NCI-H446 treated with DMSO at 0.1 percent for 48 hours (cell line): Measurements from ENCODE around the gene DUT.

Experiments
- DNase-seq: peaks from one replicate; lab custom pipeline; 2025; lab: John Stamatoyannopoulos, UW

Gene DUT

DNA sequence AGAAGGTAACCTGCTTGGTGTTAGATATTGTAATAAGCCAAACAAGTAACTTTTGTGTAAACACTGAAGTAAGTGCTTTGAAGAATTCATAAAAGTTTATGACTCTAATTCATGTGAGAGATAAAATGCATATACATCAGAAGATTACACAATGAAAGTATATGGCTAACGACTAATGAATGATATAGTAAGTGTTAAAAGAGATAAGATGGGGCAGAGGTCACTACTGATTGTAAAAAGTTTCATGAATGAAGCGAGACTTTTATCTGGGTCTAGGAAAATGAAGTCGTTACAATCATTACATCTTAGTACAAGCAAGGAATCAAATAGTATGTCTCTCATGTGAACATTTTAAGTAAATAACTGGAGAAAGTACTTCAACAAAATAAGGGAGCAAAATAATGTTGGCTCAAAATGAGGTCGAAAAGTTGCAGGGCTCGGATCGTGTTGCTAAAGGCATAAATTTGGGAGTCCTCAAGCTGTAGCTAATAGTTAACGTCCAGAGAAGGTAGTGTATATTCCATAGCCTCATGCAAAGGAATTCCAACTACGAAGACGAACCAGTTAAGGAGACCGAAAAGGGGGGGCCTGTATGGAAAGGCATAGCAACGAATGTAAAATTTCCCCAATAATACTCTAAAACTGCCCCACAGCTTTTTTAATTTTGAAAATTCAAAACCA lies 984 bp upstream of the DUT start:
- DNase-seq: no peak

DNA sequence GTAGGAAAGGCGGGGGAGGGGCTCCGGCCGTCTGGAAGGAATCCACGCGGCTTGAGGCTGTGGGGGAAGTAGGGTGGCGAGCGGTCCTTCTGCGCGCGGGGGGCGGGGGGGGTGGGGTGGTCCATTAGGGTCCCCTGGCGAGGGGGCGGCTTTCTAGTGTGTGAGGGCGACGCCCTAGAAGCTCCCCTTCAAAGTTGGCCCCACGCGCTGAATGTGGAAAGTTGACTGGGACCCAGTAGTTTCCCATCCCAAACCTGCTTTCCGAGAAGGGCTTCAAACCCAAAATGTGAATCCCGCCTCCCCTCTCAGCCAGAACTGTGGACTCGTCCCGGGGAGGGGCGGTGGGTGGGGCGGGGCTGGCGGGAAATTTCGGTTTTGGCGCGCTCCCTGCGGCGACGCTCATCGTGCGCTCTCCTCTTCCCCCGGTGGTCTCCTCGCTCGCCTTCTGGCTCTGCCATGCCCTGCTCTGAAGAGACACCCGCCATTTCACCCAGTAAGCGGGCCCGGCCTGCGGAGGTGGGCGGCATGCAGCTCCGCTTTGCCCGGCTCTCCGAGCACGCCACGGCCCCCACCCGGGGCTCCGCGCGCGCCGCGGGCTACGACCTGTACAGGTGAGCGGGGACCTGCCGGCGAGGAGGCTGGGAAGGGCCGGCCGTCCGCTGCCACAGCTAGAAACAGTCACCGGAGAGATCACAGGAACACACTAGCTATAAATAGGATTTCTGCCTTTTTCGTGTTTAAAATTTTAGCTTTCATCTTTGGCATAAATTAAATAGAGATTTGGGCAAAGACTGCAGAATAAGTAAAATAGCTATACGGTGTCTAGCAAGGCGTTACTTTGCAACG lies 790 bp downstream of the DUT start:
- DNase-seq: peak; percentile 56

- DNase-seq: no peak
Measured at GRCh38 chr15:48332642-48333034, 1.4 kb downstream of the DUT start.

DNA sequence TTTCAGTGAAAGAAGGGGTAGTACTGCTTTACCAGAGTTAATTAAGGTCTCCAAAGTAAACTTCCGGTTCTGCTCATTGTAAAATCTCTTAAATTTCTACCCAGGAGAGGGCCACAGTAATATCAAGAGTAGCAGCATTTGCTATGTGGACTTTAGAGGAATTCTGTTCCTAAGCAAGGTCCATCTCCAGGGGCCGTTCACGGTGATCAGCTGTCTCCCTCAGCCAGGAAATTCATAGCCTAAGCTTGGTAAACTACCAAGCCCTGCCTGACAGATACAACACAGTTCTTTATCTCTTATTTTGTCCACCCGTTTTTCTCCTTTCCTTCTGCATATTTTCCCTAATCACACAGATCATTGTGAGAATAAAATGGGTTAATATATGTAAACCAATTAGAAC lies 2.3 kb downstream of the DUT start:
- no peak for DNase-seq

DNA sequence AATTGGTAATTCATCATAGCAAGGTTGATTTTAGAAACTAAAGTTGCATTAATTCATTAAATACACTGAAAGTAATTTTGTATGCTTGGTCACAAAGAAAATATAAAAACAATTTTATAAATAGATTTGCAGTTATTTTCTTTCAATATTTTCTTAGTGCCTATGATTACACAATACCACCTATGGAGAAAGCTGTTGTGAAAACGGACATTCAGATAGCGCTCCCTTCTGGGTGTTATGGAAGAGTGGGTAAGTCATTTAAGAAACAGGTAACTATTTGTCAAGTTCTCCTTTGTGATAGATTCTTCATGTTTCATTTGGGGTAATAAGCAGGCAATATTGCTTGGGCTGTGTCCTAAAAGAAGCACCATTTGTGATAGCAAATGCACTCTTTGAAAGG lies 3.0 kb downstream of the DUT start:
- no peak for DNase-seq

DNA sequence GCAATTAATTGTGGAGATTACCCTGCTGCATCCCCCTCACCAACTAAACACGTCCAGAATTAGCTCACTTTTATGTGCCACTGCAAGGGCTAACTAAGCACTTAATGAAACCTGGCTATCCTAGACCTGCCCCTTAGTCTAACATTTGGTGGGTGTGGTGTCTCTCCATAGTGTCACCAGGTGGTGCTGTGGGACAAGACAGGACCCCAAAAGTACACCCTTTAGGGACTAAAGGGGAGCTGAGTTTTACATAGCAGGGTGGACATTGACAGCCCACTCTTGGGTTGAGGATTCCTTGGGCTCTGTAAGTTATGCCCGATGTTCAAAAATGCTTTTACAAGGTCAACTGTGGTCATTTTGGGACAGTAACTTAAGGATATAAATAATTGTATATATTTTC lies 5.7 kb downstream of the DUT start:
- DNase-seq: no peak

DNA sequence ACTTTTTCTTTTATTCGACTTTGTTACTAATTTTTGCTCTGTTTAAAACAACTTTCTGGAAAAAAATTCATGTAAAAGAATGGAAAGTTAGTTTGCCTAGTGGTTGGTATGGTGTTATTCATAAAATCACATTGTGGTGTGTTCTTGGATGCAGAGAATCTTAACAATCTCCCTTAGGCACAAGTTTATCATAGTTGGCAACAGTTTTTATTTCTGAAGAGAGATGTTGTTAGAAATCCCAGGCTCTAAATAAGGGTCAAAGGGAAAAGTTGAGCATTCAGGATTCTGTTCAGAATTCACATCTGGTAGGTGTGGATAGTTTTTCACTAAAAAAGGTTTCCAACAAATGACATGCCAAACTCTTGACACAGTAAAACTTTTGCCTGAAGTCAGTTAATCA lies 6.4 kb downstream of the DUT start:
- DNase-seq: no peak

- DNase-seq: no peak
Measured at GRCh38 chr15:48340111-48340510, 8.9 kb downstream of the DUT start.

GRCh38 chr15:48343865-48344264 lies 12.6 kb downstream of the DUT start:
- no peak for DNase-seq

DNA sequence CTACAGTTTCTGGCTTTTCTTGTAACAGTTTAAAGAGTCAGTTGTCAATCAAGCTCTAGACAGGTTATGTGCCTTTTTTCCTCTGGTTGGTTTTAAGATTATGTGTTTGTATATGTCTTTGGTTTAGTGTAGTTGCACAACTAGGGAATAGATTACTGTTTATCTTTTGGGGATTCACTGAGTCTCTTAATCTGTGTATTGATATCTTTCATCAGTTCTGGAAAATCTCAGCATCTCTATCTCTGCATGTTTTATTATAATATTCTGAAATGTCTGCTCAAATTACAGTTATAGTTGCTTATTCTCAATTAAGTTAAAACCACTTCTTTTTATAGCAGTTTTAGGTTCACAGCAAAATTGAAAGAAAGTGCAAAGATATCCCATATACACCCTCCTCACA lies 14.3 kb downstream of the DUT start:
- no peak for DNase-seq

DNA sequence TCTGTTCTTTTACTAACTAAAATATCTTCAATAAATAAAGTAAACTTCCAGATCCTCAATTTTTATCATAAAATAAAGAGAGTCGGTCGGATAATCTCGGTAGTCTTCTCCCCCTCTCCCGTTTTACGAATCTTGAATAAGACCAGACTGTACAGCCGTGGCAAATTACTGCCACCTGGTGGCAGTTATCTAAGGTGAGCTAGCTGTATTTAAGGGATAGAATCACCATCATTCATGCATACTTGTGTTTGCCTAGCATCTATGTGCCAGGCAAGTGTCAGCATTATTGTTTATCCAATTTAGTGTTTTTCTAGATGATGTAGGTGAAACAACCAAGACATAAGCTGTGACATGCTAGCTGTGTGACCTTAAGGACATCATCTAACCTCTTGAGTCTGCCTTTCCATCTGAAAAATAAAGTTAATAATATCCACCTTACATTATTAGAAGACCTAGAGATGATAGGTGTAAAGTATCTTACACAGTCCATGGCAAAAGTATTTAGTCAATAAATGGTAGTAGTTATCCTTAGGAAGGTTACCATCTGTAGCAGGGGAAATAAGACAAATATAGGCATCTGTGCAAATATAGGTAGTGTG lies 21.3 kb downstream of the DUT start:
- DNase-seq: peak; percentile 24

DNA sequence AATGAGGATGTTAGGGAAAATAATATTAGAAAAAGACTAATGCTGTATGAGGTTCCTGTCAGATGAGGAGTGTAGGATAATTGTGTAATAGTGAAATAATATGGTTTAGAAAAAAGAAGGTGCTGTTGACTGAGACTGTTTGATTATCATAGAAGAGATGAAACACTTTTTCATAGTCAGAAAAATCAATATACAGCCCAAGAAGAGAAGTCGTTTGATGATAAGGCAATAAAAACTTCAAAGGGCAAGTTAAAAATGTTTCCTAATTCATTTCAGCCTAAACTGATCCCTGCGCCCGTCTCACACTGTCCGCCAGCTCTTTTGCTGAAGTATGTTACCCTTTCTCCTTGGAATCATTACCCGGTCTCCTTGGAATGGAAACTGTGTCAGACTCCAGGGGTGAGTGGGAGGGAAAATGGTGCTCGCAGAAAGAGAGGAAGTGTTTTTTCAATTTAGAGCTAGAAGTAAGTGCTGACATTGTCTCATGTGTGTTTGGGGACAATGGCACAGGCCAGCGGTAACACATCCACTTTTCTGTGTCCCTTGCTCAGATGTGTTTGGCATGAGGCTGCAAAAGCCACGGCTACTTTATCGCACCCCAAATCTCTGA lies 23.6 kb downstream of the DUT start:
- DNase-seq: no peak

- no peak for DNase-seq
Measured at GRCh38 chr15:48355377-48355776, 24.1 kb downstream of the DUT start.

- peak; percentile 26 for DNase-seq
Measured at GRCh38 chr15:48358229-48359152, 27.3 kb downstream of the DUT start.

DNA sequence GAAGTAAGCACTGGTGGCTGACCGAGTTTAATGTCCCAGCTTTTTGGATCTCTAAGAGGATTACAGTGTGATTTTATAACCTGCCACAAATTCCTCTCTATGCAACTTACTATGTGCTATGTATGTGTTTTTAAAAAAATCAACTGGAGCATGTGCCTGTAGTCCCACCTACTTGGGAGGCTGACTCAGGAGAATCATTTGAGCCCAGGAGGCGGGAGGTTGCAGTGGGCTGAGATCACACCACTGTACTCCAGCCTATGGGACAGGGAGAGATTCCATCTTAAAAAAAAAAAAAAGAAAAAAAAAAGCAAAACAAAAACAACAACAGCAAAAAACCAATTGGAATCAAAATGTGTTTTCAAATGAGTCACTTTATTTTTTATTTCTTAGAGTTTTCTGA lies 29.6 kb downstream of the DUT start:
- DNase-seq: no peak

- DNase-seq: no peak
Measured at GRCh38 chr15:48361685-48362084, 30.5 kb downstream of the DUT start.

- no peak for DNase-seq
Measured at GRCh38 chr15:48363474-48363873, 32.2 kb downstream of the DUT start.

DNA sequence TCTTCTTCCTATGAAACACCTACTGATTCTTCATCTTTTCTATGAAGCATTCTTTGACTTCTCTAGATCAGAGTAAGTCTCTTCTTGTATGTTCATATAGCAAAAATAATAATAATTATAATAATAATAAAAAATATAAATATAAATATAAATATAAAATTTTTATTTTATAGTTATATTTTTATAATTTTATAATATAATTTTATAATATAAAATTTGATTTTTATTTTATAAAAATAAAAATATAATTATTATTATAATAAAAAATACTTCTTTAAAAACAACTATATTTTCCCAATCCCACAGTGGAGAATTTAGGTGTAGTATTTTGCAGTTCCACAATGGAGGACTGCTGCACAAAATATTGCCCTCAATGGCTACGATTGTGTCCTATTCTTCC lies 34.3 kb downstream of the DUT start:
- DNase-seq: no peak

GRCh38 chr15:48366584-48367312 lies 35.5 kb downstream of the DUT start:
- DNase-seq: no peak

DNA sequence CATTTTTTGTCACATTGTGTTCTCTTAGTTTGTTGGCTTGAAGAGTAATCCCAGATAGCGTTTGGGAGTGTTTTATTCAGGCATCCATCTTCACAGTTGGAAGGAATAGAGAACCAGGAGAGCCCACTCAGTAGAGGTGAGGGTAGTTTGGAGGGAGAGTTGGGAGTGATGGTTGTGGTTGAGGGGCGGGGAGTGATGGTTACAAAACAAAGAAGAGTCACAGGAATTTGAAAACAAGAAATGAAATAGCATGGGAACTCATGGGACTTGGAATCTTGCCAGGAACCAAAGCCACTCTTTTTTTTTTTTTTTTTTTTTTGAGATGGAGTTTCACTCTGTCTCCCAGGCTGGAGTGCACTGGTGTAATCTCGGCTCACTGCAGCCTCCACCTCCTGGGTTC lies 36.3 kb downstream of the DUT start:
- DNase-seq: no peak

GRCh38 chr15:48370460-48370859 lies 39.2 kb downstream of the DUT start:
- DNase-seq: no peak
